ENCODE data around the gene DSPP. TPM values are rescaled to one million over a fixed set of nuclear protein-coding genes. Genes with fewer than 3 reads are reported as not detected.

Gene DSPP
- polyA plus RNA-seq (not detected in 3 replicates), polyA minus RNA-seq (not detected in 3 replicates)
- polyA plus RNA-seq (2011; ENCODE audit: low read depth) = not detected
- polyA plus RNA-seq (2011; cell fraction: cytosol; rRNA removed) = not detected in 2 replicates
- polyA plus RNA-seq (2011; cell fraction: nucleus; rRNA removed) = not detected in 2 replicates
- polyA plus RNA-seq (2012; ENCODE audit: low replicate concordance) = not detected in 2 replicates
- not detected for polyA minus RNA-seq (2011; cell fraction: cytosol; rRNA and poly(A)+ RNA removed)
- not detected in 2 replicates for polyA minus RNA-seq (2011; cell fraction: nucleus; rRNA and poly(A)+ RNA removed)

DNA sequence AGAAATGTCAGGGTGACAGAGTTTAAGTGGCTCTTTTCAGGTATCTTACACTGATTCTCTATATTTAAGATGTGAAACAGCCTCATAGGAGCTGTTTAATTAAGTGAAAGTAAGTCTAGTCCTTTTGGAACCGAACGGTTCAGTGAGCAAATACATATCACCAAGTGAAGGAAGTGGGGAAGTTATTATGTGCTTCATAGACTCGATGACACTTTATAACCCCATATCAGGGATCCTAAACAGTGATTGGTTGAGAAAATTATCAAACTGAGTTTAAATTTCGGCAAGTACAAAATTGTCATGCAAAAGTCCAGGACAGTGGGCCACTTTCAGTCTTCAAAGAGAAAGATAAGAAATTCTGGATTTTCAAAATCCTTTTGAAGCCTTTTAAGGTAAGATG, at the start of gene DSPP:
Gene DSPP (plus strand): TSS at position 301 of the 400 bp plus-strand sequence. CDS start 2,380 bp downstream, outside the sequence.
- Histone ChIP-seq H3K4me2 (ENCODE audit: control insufficient read depth, extremely low read depth, insufficient read depth, low read depth, low read length) (no peak within 1 kb of the TSS), H2AFZ (ENCODE audit: control insufficient read depth, low read length) (no peak within 1 kb of the TSS), H3K79me2 (ENCODE audit: control insufficient read depth, insufficient read depth, low read length) (no peaks in the 10 kb centered on the region), H3K9ac (ENCODE audit: control insufficient read depth, extremely low read depth, insufficient read depth, low read length) (no peak within 1 kb of the TSS), H4K20me1 (ENCODE audit: control insufficient read depth, extremely low read depth, insufficient read depth, low read length) (no peaks in the 10 kb centered on the region), H3K9me1 (ENCODE audit: control insufficient read depth, extremely low read depth, insufficient read depth, low read length) (no peaks in the 10 kb centered on the region), H3K4me3 (ENCODE audit: control insufficient read depth in 2 of 3, extremely low read depth in 1 of 3, insufficient read depth in 2 of 3, low read depth in 1 of 3, low read length in 3 of 3) (no peak within 1 kb of the TSS), H3K27ac (ENCODE audit: control insufficient read depth, insufficient read depth, low read length) (no peak within 1 kb of the TSS), H3K27me3 (ENCODE audit: control insufficient read depth, extremely low read depth, insufficient read depth, low read length) (no peaks in the 10 kb centered on the region), H3K36me3 (ENCODE audit: control insufficient read depth in 2 of 2, extremely low read depth in 1 of 2, insufficient read depth in 2 of 2, low read length in 2 of 2) (no peaks in the 10 kb centered on the region), H3K4me1 (ENCODE audit: control insufficient read depth, extremely low read depth, insufficient read depth, low read length) (no peaks in the 10 kb centered on the region), H3K9me3 (ENCODE audit: control insufficient read depth, low read depth, low read length) (no peaks in the 10 kb centered on the region)
- dilution Hi-C loops (cut with MboI; ENCODE audit: extremely low pct_ligation_motif_present, low sequenced_read_pairs) = no loop called here
- TF ChIP-seq EZH2 (IDR thresholded peaks at IDR 0.05; ENCODE audit: low read length) (no peak), CTCF (optimal IDR thresholded peaks at IDR 0.05 in 1 of 3, IDR thresholded peaks at IDR 0.05 in 1 of 3, conservative IDR thresholded peaks at IDR 0.05 in 1 of 3; ENCODE audit: extremely low read depth in 1 of 3, insufficient read depth in 2 of 3, low read length in 3 of 3) (no peak)
- no peak for DNase-seq (ENCODE audit: low read depth, low spot score)
- FAIRE-seq = no peak

- peaks cover 4% of the 10 kb centered on the region for H3K4me1 ChIP-seq (ENCODE audit: control insufficient read depth, extremely low read depth, insufficient read depth, low read length)
- DNase-seq (ENCODE audit: low read depth, low spot score) (no peak), FAIRE-seq (no peak)
- no peak for TF ChIP-seq CTCF (optimal IDR thresholded peaks at IDR 0.05 in 1 of 3, IDR thresholded peaks at IDR 0.05 in 1 of 3, conservative IDR thresholded peaks at IDR 0.05 in 1 of 3; ENCODE audit: extremely low read depth in 1 of 3, insufficient read depth in 2 of 3, low read length in 3 of 3)
- no peak for TF ChIP-seq EZH2 (IDR thresholded peaks at IDR 0.05; ENCODE audit: low read length)
- no peak overlapping the region for H3K27ac ChIP-seq (ENCODE audit: control insufficient read depth, insufficient read depth, low read length)
- H3K9ac ChIP-seq (ENCODE audit: control insufficient read depth, extremely low read depth, insufficient read depth, low read length) = no peak overlapping the region
- H3K27me3 ChIP-seq (ENCODE audit: control insufficient read depth, extremely low read depth, insufficient read depth, low read length) = no peaks in the 10 kb centered on the region
- no peaks in the 10 kb centered on the region for H3K9me3 ChIP-seq (ENCODE audit: control insufficient read depth, low read depth, low read length)
- H3K9me1 ChIP-seq (ENCODE audit: control insufficient read depth, extremely low read depth, insufficient read depth, low read length) = no peaks in the 10 kb centered on the region
- dilution Hi-C loops (cut with MboI; ENCODE audit: extremely low pct_ligation_motif_present, low sequenced_read_pairs) = no loop called here
- no peak overlapping the region for H3K4me2 ChIP-seq (ENCODE audit: control insufficient read depth, extremely low read depth, insufficient read depth, low read depth, low read length)
- H3K4me3 ChIP-seq (ENCODE audit: control insufficient read depth in 2 of 3, extremely low read depth in 1 of 3, insufficient read depth in 2 of 3, low read depth in 1 of 3, low read length in 3 of 3) = no peak overlapping the region
- no peak overlapping the region for H2AFZ ChIP-seq (ENCODE audit: control insufficient read depth, low read length)
- no peaks in the 10 kb centered on the region for H3K36me3 ChIP-seq (ENCODE audit: control insufficient read depth in 2 of 2, extremely low read depth in 1 of 2, insufficient read depth in 2 of 2, low read length in 2 of 2)
- H4K20me1 ChIP-seq (ENCODE audit: control insufficient read depth, extremely low read depth, insufficient read depth, low read length) = no peaks in the 10 kb centered on the region
- no peaks in the 10 kb centered on the region for H3K79me2 ChIP-seq (ENCODE audit: control insufficient read depth, insufficient read depth, low read length)
Observed at GRCh38 chr4:87559090-87559837, 49.1 kb upstream of the DSPP start.
